ENCODE data around the gene CRYBG2.

CRYBG2 gene

DNA sequence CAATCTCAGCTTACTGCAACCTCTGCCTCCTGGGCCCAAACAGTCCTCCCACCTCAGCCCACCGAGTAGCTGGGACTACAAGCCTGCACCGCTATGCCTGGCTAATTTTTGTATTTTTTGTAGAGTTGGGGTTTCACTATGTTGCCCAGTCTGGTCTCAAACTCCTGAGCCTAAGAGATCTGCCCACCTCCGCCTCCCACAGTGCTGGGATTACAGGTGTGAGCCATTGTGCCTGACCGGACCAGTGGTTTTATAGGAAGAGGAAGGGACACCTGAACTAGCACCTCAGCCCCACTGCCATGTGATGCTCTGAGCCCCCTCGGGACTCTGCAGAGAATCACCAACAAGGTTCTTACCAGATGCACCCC, 4.1 kb downstream of the CRYBG2 start:
- Histone ChIP-seq H3K4me1 (ENCODE audit: low read length) (no peaks in the 10 kb centered on the region), H4K20me1 (ENCODE audit: insufficient read depth, low read length) (no peaks in the 10 kb centered on the region), H3K9me3 (ENCODE audit: insufficient read depth, low read length) (no peaks in the 10 kb centered on the region), H3K36me3 (replicated peaks; ENCODE audit: low read depth, low read length) (no peaks in the 10 kb centered on the region), H3K9ac (ENCODE audit: low read length) (no peak overlapping the region), H3K4me3 (ENCODE audit: low read length) (no peak overlapping the region), H3K27ac (ENCODE audit: low read length) (no peak overlapping the region), H2AFZ (ENCODE audit: low read depth, low read length) (no peak overlapping the region), H3K4me2 (ENCODE audit: low read length) (no peak overlapping the region), H3K79me2 (ENCODE audit: low read length) (no peaks in the 10 kb centered on the region), H3K27me3 (ENCODE audit: low read depth, low read length) (no peaks in the 10 kb centered on the region)
- TF ChIP-seq EZH2phosphoT487 (IDR thresholded peaks at IDR 0.05; ENCODE audit: low read depth), result no peak
- TF ChIP-seq, protein P1, sequence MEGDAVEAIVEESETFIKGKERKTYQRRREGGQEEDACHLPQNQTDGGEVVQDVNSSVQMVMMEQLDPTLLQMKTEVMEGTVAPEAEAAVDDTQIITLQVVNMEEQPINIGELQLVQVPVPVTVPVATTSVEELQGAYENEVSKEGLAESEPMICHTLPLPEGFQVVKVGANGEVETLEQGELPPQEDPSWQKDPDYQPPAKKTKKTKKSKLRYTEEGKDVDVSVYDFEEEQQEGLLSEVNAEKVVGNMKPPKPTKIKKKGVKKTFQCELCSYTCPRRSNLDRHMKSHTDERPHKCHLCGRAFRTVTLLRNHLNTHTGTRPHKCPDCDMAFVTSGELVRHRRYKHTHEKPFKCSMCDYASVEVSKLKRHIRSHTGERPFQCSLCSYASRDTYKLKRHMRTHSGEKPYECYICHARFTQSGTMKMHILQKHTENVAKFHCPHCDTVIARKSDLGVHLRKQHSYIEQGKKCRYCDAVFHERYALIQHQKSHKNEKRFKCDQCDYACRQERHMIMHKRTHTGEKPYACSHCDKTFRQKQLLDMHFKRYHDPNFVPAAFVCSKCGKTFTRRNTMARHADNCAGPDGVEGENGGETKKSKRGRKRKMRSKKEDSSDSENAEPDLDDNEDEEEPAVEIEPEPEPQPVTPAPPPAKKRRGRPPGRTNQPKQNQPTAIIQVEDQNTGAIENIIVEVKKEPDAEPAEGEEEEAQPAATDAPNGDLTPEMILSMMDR (IDR thresholded peaks at IDR 0.05; ENCODE audit: low read depth, low read length), result no peak

- H4K20me1 ChIP-seq (ENCODE audit: insufficient read depth, low read length), result no peaks in the 10 kb centered on the region
- H3K9ac ChIP-seq (ENCODE audit: low read length), result no peak overlapping the region
- H3K79me2 ChIP-seq (ENCODE audit: low read length), result no peaks in the 10 kb centered on the region
- H3K27ac ChIP-seq (ENCODE audit: low read length), result no peak overlapping the region
- H3K4me2 ChIP-seq (ENCODE audit: low read length), result no peak overlapping the region
- H3K4me1 ChIP-seq (ENCODE audit: low read length), result no peaks in the 10 kb centered on the region
- no peaks in the 10 kb centered on the region for H3K27me3 ChIP-seq (ENCODE audit: low read depth, low read length)
- H3K9me3 ChIP-seq (ENCODE audit: insufficient read depth, low read length), result no peaks in the 10 kb centered on the region
- H3K36me3 ChIP-seq (replicated peaks; ENCODE audit: low read depth, low read length), result no peaks in the 10 kb centered on the region
- TF ChIP-seq, protein P1 (IDR thresholded peaks at IDR 0.05; ENCODE audit: low read depth, low read length), result no peak
- no peak for TF ChIP-seq EZH2phosphoT487 (IDR thresholded peaks at IDR 0.05; ENCODE audit: low read depth)
- H3K4me3 ChIP-seq (ENCODE audit: low read length), result no peak overlapping the region
- H2AFZ ChIP-seq (ENCODE audit: low read depth, low read length), result no peak overlapping the region
These were observed 4.6 kb downstream of the CRYBG2 start for GRCh38 chr1:26349188-26349876.

- H3K9ac ChIP-seq (ENCODE audit: low read length), result no peak overlapping the region
- H3K79me2 ChIP-seq (ENCODE audit: low read length), result no peaks in the 10 kb centered on the region
- H4K20me1 ChIP-seq (ENCODE audit: insufficient read depth, low read length), result no peaks in the 10 kb centered on the region
- H3K36me3 ChIP-seq (replicated peaks; ENCODE audit: low read depth, low read length), result no peaks in the 10 kb centered on the region
- H3K4me3 ChIP-seq (ENCODE audit: low read length), result no peak overlapping the region
- 0 out of 2 replicates have a peak, but pooled peaks cover 5% of the 10 kb centered on the region for H3K27me3 ChIP-seq (ENCODE audit: low read depth, low read length)
- TF ChIP-seq, protein P1 (IDR thresholded peaks at IDR 0.05; ENCODE audit: low read depth, low read length), result no peak
- TF ChIP-seq EZH2phosphoT487 (IDR thresholded peaks at IDR 0.05; ENCODE audit: low read depth), result no peak
- H3K9me3 ChIP-seq (ENCODE audit: insufficient read depth, low read length), result no peaks in the 10 kb centered on the region
- H2AFZ ChIP-seq (ENCODE audit: low read depth, low read length), result no peak overlapping the region
- H3K4me1 ChIP-seq (ENCODE audit: low read length), result no peaks in the 10 kb centered on the region
- no peak overlapping the region for H3K27ac ChIP-seq (ENCODE audit: low read length)
- H3K4me2 ChIP-seq (ENCODE audit: low read length), result no peak overlapping the region
These were observed 7.5 kb downstream of the CRYBG2 start for GRCh38 chr1:26346274-26347033.

- H3K4me1 ChIP-seq (ENCODE audit: low read length), result no peaks in the 10 kb centered on the region
- no peak overlapping the region for H3K4me3 ChIP-seq (ENCODE audit: low read length)
- H3K9ac ChIP-seq (ENCODE audit: low read length), result no peak overlapping the region
- H3K27ac ChIP-seq (ENCODE audit: low read length), result no peak overlapping the region
- 0 out of 2 replicates have a peak, but pooled peaks cover 5% of the 10 kb centered on the region for H3K27me3 ChIP-seq (ENCODE audit: low read depth, low read length)
- H3K36me3 ChIP-seq (replicated peaks; ENCODE audit: low read depth, low read length), result no peaks in the 10 kb centered on the region
- H3K4me2 ChIP-seq (ENCODE audit: low read length), result no peak overlapping the region
- H3K79me2 ChIP-seq (ENCODE audit: low read length), result no peaks in the 10 kb centered on the region
- no peaks in the 10 kb centered on the region for H3K9me3 ChIP-seq (ENCODE audit: insufficient read depth, low read length)
- H4K20me1 ChIP-seq (ENCODE audit: insufficient read depth, low read length), result no peaks in the 10 kb centered on the region
- TF ChIP-seq, protein P1 (IDR thresholded peaks at IDR 0.05; ENCODE audit: low read depth, low read length), result no peak
- no peak for TF ChIP-seq EZH2phosphoT487 (IDR thresholded peaks at IDR 0.05; ENCODE audit: low read depth)
- H2AFZ ChIP-seq (ENCODE audit: low read depth, low read length), result no peak overlapping the region
These were observed 8.2 kb downstream of the CRYBG2 start for GRCh38 chr1:26345718-26346117.

Measured in OCI-LY3 (cell line).